NCI-H2107 (cell line): Measurements from ENCODE around the gene GTPBP6.
"Not testable (repeated sequence)": the region's sequence is repeated elsewhere in the genome, so short reads cannot be mapped to it uniquely, and the experiment has no call there.

Source experiments
- DNase-seq: peaks from one replicate; lab custom pipeline; 2025; lab: John Stamatoyannopoulos, UW

Gene GTPBP6

DNA sequence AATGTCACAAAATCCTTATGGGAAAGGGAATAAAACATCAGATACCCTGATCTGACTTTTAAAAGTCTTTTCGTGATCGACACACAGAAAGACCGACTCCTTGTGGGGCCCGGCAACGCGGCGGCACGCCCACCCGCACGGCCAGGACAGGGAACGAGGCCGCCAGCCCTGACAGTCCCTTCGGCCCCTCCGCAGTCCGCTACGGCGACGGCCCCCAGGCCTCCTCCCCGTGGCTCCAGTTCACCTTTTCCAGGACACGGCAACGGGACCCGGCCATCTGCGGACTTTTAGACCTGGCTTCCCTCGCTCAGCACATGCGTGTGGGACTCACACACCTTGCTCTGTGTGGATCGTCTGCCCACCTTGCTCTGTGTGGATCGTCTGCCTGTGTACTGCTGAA is 33.6 kb upstream of the GTPBP6 start:
- DNase-seq = no peak

DNA sequence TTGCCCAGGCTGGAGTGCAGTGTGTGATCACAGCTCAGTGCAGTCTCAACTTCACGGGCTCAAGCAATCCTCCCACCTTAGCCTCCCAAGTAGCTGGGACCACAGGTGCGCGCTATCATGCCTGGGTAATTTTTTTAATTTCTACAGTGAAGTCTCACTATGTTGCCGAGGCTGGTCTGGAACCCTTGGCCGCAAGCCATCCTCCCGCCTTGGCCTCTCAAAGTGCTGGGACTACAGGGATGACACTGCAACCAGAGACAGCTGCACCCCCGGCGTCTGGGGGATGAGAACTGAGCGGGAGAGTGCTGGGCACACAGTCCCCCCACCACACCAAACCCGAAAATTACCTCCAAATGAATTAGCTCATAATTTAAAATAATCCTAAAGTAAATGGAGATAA is 33.1 kb upstream of the GTPBP6 start:
- DNase-seq = no peak

DNA sequence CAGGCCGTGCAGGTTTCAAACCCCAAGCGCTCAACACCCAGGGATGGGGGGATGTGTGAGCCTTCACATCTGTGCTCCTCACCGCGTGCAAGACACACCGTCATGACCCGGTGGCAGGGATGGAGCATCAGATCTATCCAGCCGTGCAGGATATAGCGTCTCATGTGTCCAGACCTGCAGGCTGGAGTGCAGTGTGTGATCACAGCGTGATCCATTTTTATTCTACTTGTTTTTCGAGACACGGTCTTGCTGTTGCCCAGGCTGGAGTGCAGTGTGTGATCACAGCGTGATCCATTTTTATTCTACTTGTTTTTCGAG is 32.7 kb upstream of the GTPBP6 start:
- not testable (repeated sequence) for DNase-seq

DNA sequence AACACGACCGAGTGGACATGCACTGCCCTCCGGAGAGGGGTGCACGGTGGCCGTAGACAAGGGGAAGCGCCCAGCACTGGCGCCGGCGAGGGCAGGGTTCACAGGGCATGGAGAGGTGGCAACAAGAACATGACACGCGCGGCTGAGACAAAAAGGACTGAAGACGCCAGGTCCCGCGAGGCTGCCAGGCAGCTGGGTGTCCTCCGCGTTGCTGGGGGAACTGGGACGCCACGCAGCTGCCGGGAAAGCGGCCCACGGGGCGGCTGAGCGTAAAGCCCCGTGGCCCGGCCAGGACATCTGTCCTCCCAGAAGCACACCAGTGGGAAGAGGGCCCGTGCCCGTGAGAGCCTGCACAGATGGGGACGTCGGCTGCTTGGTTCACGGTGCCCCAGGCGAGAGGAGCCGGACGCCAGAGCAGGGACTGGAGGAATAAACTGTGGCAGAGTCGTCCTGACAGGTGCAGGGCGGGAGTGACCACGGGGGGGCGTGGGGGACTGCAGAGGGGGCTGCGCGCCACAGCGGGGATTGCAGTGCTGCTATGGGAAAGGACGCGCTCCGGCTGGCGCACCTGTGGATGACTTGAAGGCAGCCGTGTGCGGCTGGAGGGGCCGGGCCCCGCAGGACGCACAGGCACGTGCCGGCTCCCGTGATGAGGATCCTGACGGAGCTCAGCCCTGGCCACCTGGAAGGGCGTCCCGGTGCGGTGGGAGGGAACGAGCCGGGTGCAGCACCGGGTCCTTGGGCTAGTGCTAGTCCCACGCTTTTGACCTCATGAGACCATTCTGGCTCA is 32.1 kb upstream of the GTPBP6 start:
- DNase-seq = no peak

DNA sequence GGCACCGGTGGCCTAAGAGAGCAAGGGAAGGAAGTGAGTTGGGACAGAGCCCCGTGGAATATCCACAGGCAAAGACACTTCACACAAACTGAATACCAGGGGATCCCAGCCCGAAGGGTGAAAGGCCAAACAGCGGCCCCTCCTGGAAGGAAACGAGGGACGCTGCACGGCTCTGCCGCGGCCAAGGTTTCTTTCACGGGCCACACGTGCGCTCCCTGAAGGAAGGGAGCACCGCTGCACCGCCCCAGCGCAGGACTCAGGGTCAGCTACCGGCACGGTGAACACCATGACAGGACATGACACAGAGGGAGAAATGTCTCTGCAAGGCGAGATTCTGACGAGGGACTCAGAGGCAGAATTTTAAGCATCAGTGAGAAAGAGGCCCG is 31.5 kb upstream of the GTPBP6 start:
- DNase-seq = no peak

DNA sequence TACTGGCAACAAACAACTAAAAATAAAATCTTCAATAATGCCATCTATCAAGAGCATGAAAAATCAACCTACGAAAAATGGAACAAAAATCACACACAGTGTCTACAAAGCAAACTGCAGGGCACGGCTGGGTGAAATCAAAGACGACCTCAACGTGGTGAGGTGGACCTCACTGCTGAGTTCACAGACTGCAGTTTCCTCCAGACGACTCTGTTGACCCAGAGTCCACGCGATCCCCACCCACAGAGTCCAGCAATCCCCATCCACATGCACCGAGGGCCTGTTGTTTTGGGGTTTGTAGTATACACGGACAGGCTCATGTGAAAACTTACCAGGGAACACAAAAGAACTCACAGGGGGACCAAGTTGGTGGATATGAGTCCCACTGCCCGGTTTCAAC is 31.1 kb upstream of the GTPBP6 start:
- no peak for DNase-seq

DNA sequence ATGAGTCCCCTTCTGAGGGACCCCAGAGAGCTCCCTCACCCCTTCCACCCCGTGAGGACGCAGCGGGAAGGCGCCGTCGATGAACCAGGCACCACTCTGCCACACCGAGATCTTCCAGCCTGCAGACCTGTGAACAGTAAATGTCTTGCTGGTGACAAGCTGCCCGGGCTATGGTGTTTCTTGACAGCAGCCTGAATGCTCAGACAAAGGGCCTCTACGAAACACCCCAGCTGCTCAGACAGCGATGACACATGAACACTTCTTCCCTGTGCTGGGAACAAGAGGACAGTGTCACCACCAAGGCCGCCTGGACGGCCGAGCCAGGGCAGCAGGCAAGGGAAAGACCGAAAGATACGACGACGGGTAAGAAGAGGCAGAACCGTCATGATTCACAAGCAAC is 30.6 kb upstream of the GTPBP6 start:
- no peak for DNase-seq

DNA sequence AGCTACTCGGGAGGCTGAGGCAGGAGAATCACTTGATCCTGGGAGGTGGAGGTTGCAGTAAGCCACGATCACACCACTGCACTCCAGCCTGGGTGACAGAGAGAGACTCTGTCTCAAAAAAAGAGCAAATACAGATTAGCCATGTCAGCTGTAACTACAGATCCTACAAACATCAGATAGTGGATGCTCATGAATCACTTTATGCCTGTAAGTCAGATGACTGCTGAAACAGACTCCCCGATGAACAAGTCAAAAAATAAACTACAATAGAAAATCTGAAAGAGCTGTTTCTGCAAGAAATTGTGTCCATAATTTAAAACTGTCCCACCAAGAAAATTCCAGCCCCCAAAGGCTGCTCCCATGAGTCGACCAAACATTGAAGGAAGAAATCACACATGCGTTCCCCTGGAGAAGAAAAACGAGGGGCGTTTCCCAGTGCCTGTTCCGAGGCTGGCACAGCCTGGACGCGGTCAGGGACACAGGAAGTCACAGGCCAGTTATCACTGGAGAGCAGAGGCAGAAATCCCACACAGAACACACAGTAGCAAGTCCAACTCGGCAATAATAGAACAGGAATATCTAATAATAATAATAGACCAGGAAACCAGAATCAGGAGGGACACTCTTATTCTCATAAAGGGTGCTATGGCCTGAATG is 30.0 kb upstream of the GTPBP6 start:
- DNase-seq = no peak

DNA sequence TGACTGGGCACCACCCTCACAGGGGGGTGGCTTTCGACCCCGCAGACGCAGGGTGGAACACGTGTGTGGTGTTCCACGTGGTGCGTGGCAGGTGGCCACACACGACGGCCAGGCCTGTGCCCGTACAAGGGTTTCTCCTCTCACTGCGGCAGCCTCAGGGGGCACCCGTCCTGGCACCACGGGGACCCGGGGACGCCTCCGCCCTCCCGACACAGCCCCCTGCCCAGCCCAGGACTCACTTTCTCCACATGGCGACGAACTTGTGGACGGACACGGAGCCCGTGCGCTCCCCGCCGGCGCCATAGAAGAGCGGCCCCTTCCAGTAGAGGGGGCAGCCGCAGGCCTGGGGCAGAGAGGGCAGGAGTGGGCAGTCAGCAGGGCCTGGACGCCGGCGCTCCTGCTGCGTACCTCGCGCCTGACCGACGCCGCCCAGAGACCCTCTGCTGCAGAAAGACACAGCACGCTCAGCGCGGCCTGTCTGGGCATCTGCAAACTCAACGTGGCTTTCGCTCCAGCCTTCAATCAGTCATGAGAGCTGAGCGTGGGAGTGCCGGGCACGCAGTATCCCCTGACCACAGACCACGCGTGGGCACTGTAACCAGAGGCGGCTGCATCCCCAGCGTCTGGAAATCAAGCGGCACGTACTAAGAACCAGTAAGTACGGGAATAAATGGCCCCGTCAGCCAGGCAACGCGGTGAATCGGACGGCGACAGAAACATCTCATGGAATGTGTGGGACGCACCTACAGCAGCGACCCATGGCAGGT is 28.9 kb upstream of the GTPBP6 start:
- no peak for DNase-seq

DNA sequence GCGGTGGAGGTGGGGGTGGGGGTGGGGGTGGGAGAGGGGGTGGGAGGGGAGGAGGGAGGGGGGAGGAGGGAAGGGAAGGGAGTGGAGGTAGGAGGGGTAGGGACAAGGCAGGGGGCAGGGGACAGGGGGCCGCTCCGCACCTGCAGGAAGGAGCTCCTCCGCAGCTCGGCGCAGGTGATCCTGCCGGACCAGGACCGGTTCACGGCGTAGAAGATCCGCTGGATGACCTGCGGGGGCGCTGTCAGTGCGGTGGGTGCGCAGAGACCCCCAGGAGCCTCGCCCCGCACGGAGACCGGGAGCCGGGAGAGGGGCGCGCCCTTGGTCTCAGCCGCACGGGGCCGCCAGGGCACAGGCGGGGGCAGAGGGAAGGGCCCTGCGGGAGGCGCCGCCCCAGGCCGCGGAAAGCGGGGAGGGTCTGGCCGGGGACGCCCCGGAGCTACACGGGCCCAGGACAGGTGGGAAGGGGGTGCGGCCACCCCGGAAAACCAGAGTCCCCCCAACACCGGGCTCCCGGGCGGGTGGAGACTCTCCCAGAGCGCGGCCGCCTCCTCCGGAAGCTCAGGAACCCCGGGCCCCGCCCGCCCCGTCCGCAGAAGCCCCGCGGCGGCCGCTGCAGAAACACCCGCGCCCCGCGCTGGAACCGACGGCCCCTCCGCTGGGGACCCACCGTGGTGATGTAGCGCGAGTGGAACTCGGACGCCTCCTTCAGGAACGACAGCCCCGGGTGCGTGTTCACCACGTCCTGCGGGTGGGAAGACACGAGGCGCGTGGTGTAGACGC is 27.6 kb upstream of the GTPBP6 start:
- no peak for DNase-seq

DNA sequence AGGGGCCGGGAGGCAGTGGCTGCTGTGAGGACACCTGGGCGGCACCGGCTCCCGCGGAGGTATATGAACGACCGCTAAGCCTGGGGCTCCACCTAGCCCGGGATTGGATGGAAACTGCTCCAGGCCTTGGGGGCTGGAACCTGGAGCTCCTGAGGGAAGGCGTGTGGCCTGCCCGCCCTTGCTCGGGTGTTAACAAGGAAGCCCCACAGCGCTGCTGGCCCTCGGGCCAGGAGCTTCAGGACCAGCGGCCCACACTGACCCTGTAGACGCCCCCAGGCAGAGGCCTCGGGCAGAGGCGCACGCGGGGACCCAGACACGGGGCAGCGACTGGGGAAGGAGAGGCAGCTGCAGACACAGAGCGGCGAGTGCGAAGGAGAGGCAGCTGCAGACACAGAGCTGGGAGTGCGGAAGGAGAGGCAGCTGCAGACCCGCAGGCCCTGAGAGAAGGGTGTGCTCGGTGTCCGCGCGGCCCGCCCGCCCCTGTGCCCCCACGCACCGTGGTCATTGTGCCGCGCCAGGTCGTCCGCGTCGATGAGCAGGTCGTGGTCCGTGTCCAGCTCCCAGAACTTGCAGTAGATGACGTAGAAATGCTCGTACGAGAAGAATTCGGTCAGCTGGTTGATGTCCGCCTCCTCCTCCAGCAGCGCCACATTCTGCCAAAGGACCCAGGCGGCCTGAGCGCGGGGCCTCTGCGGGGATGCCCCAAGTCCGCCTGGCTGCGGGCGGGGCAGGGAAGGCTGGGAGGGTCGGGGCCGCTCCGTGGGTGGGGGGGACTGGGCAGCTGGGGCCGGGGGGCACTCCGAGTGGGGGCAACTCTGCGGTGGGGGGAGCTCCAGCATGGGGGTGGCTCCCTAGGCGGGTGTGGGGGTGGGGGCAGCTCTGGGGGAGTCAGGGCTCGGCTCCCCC is 26.7 kb upstream of the GTPBP6 start:
- DNase-seq = no peak

DNA sequence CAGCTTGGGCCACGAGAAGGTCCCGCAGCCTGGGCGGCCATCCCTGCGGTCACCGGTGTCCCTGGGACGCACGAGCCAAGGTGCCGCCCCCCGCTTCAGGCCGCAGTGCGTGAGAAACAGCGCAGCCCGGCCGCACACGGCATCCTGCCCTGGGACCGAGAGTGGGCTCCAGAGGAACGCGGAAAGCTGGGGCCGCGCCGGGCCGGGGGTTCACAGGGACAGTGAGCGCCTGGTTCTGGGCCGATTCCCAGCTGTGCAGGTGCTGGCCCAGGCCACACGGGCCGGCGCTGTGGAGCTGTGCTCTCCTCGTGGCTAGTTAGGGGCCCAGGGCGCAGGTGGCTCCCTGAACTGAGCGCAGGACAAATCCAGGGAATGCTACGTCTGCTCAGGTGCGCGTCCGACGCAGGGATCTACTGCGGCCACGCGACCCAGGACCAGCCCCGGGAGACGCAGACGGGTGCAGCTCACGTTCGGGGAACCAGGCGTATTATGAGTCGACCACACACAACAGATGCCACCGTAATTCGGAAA is 25.8 kb upstream of the GTPBP6 start:
- no peak for DNase-seq

DNA sequence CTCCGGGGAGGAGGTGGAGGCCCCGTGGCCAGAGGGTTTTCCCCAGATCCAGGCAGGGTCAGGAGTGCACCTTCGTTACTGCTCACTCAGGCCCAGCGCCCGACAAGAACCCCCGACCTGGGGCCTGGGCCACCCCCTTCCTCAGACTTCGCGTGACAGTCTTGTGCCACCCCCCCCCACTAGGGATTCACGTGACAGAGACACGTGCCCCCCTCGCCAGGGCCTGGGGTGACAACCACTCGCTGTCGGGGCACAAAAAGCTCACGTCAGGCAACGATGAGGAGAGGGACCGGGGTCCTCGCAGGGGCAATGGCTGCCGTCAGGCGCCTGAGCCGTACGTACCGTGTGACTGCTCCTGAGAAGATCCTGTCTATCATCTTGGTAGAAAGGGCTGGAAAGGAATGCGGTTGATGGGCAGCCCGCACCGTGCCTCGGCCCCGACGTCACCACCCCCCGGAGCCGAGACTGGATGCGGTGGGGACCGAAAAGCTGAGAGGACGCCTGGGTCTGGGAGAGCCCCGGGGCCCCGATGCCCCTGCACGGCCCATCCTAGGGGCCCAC is 23.0 kb upstream of the GTPBP6 start:
- DNase-seq = no peak

DNA sequence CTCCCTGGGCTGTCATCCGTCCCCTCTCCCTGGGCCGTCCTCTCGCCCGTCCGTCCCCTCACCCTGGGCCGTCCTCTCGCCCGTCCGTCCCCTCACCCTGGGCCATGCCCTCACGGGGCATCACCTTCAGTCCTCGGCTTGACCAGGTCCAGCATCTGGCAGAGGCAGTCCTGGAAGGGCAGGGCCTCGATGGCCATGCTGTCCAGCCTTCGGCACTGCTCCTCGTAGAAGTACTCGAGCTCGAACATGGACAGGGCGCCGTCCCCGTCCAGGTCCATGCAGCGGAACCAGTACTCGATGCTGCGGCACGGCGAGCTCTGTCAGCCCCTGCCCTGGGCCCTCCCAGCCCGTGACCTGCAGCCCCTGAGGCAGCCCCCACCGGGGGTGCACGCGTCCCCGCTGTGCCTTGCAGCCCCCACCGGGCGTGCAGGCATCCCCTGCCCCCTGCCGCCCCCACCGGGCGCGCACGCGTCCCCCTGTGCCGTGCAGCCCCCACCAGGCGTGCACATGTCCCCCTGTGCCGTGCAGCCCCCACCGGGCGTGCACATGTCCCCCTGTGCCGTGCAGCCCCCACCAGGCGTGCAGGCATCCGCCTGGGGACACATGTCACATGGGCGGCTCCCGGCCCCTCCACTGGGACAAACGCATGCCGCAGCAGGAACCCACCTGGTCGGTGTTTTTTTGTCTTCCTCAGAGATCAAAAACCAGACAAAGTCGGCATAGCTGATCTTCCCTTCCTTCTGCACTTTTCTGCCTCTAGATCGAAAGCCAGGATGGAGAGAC is 22.2 kb upstream of the GTPBP6 start:
- no peak for DNase-seq

DNA sequence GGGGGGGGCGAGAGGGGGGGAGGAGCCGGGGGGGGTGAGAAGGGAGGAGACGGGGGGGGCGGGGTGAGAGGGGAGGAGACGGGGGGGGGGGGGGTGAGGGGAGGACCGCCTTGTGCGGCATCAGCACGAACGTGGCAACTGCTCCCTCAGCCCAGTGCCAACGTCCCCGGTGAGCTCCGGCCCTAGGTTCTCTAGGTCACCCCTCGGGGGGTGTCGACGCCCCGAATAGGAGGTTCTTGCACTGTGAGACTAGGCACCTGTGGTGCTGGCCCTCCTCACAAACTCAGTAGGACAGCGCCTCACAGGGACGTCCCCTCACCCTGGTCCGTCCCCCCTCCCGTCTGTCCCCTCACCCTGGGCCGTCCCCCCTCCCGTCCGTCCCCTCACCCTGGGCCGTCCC is 21.5 kb upstream of the GTPBP6 start:
- no peak for DNase-seq

DNA sequence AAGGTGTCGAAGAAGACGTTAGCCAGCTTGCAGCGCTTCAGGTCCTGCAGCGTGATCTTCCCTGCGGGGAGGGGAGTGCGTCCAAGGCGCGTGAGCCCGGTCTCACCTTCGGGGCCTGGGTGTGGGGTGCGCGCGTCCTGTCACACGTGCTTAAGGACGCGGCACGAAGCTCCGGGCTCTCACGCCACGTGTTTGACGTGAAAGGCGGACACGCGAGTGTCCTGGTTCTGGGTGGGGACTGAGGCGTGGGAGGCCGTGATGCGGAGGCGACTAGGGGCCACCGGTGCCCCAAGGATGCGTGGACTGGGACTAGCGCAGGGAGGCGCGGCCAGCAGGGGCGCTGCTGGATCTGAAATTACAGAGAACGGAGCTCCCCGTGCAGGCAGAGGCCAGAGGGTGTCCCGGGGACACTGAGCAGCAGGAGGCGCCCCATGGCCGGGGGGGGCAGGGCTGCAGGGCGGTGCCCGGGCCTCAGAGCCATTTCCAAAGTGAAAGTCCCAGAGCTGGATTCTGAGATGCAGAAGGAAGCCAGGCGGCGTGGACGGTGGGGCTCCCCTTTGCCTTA is 20.3 kb upstream of the GTPBP6 start:
- DNase-seq = no peak

DNA sequence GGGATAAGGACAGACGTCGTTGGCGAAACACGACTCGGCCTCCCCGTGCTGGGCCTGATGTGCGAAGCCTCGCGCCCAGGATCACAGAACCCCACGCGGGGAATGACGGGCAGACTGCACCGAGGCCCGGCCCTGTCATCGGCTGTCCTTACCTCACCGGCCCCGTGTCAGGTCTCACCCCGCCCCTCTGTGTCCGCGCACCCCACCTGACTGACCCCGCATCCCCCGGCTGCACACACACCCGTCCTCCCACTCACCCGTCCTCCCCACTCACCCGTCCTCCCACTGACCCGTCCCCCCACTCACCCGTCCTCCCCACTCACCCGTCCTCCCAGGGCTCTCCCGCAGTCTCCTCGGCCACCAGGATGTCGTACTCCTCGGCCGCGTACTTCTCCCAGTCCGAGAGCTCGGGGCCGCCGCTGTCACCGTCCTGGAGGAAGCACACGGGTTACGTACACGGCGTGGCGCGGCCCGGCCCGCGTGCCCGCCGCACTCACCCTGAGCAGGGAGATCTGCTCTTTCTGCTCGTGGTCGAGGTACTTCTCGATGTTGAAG is 19.8 kb upstream of the GTPBP6 start:
- DNase-seq = no peak

DNA sequence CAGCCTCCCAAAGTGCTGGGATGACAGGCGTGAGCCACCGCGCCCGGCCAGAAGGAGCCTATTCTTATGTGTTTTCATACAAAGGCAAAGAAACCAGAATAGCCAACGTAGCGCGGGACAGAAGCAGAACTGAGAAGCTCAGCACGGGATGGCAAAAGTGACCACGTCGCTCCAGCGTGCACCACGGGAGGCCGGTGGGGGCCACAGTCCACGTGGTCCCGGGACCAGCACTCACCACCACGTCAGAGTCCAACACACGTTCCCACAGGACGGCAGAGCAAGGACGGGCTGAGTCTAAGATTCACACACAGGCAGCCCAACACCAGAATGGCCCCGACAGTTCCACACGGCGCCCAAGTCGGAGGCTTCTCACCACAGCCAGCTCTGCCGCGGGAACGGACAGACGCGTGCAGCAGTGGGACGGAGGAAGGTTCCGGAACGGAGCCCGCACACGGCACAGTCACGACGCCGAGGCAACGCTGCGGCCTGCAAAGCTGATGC is 18.8 kb upstream of the GTPBP6 start:
- no peak for DNase-seq

DNA sequence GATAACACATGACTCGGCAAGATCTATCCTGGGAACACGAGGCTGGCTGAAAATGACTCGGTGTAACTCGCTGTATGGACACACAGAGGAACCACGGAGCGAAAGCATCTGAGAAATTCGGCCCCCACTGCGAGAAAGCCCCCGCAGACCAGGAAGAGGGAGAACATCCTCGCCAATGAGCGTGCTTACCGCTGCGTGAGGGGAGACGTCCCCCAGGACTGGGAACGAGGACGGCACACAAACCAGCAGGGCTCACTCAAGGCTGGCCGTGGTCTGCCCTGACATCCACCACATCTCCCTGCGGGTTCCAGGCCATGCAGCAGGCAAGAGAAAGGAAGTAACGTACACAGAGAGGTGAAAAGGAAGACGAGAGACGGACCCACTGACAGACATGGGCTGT is 17.6 kb upstream of the GTPBP6 start:
- no peak for DNase-seq
